ENCODE measurements around the gene CLTRN. TPM values are rescaled to one million over a fixed set of nuclear protein-coding genes. Genes with fewer than 3 reads are reported as not detected.

Gene CLTRN
- total RNA-seq, 3 donors from 2014 or later (not counting 1 experiment from before 2014, with no cell fraction given) = 0.28 TPM; not detected in 2

GRCh38 chrX:15606136-15606535 lies 58.5 kb downstream of the CLTRN start:
- WGBS (ENCODE audit: insufficient coverage) = 43% methylated on average over 1 of the region's 1 CpG

GRCh38 chrX:15605226-15605625 lies 59.4 kb downstream of the CLTRN start:
- peaks cover 3 to 60% of the 10 kb centered on the region in 2 donors for H3K27me3 Mint-ChIP-seq (ENCODE audit: low read depth in 2 of 2)
- DNase-seq (no peak), ATAC-seq (no peak)
- no peaks in the 10 kb centered on the region for H3K36me3 Mint-ChIP-seq
- no peaks in the 10 kb centered on the region for H3K4me1 Mint-ChIP-seq
- WGBS (ENCODE audit: insufficient coverage) = no CpG with 5 or more reads among the region's 1 CpG
- Histone ChIP-seq H3K9me3 (ENCODE audit: control insufficient read depth, insufficient read depth, low read length) (no peaks in the 10 kb centered on the region), H3K27ac (ENCODE audit: low read length) (no peak overlapping the region), H3K36me3 (ENCODE audit: control insufficient read depth, insufficient read depth, low read length) (no peaks in the 10 kb centered on the region), H3K4me3 (ENCODE audit: low read length) (no peak overlapping the region), H3K4me1 (ENCODE audit: control insufficient read depth, insufficient read depth, low read length) (no peaks in the 10 kb centered on the region), H3K27me3 (ENCODE audit: control insufficient read depth, insufficient read depth, low read length) (no peaks in the 10 kb centered on the region)
- no peaks in the 10 kb centered on the region for H3K9me3 Mint-ChIP-seq
- intact Hi-C loops (cut with micrococcal nuclease) = no loop called here
- no peak overlapping the region for H3K27ac Mint-ChIP-seq
- no peak overlapping the region for H3K4me3 Mint-ChIP-seq
- no peak for TF ChIP-seq CTCF (IDR thresholded peaks at IDR 0.05)

More at GRCh38 chrX:15606136-15606535, 58.5 kb downstream of the CLTRN start:
- Histone ChIP-seq H3K4me1 (ENCODE audit: control insufficient read depth, insufficient read depth, low read length) (no peaks in the 10 kb centered on the region), H3K27ac (ENCODE audit: low read length) (no peak overlapping the region), H3K4me3 (ENCODE audit: low read length) (no peak overlapping the region), H3K36me3 (ENCODE audit: control insufficient read depth, insufficient read depth, low read length) (no peaks in the 10 kb centered on the region), H3K9me3 (ENCODE audit: control insufficient read depth, insufficient read depth, low read length) (no peaks in the 10 kb centered on the region), H3K27me3 (ENCODE audit: control insufficient read depth, insufficient read depth, low read length) (no peaks in the 10 kb centered on the region)
- H3K36me3 Mint-ChIP-seq = no peaks in the 10 kb centered on the region
- no peak overlapping the region for H3K27ac Mint-ChIP-seq
- H3K4me3 Mint-ChIP-seq = no peak overlapping the region
- DNase-seq = no peak
- H3K9me3 Mint-ChIP-seq = no peaks in the 10 kb centered on the region
- H3K27me3 Mint-ChIP-seq (ENCODE audit: low read depth in 2 of 2) = peaks cover 3 to 53% of the 10 kb centered on the region in 2 donors
- H3K4me1 Mint-ChIP-seq = no peaks in the 10 kb centered on the region
- intact Hi-C loops (cut with micrococcal nuclease) = no loop called here
- ATAC-seq = no peak
- no peak for TF ChIP-seq CTCF (IDR thresholded peaks at IDR 0.05)

- H3K9me3 Mint-ChIP-seq = no peaks in the 10 kb centered on the region
- H3K27ac ChIP-seq (ENCODE audit: low read length) = no peak overlapping the region
- no peaks in the 10 kb centered on the region for H3K36me3 ChIP-seq (ENCODE audit: control insufficient read depth, insufficient read depth, low read length)
- no peaks in the 10 kb centered on the region for H3K4me1 ChIP-seq (ENCODE audit: control insufficient read depth, insufficient read depth, low read length)
- WGBS (ENCODE audit: insufficient coverage) = 84% methylated on average over 4 of the region's 5 CpGs
- DNase-seq (no peak), ATAC-seq (no peak)
- TF ChIP-seq CTCF (IDR thresholded peaks at IDR 0.05) = no peak
- no peak overlapping the region for H3K27ac Mint-ChIP-seq
- no peak overlapping the region for H3K4me3 Mint-ChIP-seq
- H3K36me3 Mint-ChIP-seq = no peaks in the 10 kb centered on the region
- H3K9me3 ChIP-seq (ENCODE audit: control insufficient read depth, insufficient read depth, low read length) = no peaks in the 10 kb centered on the region
- intact Hi-C loops (cut with micrococcal nuclease) = no loop called here
- H3K4me1 Mint-ChIP-seq = no peaks in the 10 kb centered on the region
- H3K27me3 ChIP-seq (ENCODE audit: control insufficient read depth, insufficient read depth, low read length) = no peaks in the 10 kb centered on the region
- H3K27me3 Mint-ChIP-seq (ENCODE audit: low read depth in 2 of 2) = peaks cover 0 to 54% of the 10 kb centered on the region in 2 donors
- H3K4me3 ChIP-seq (ENCODE audit: low read length) = no peak overlapping the region
Measured at GRCh38 chrX:15602761-15603160, 61.8 kb downstream of the CLTRN start.

GRCh38 chrX:15601932-15602331 lies 62.7 kb downstream of the CLTRN start:
- Mint-ChIP-seq H3K4me1 (no peaks in the 10 kb centered on the region), H3K27me3 (ENCODE audit: low read depth in 2 of 2) (peaks cover 0 to 54% of the 10 kb centered on the region in 2 donors), H3K27ac (no peak overlapping the region), H3K9me3 (no peaks in the 10 kb centered on the region), H3K36me3 (no peaks in the 10 kb centered on the region), H3K4me3 (no peak overlapping the region)
- DNase-seq (no peak), ATAC-seq (no peak)
- H3K4me1 ChIP-seq (ENCODE audit: control insufficient read depth, insufficient read depth, low read length) = no peaks in the 10 kb centered on the region
- 76% methylated on average over 2 of the region's 3 CpGs for WGBS (ENCODE audit: insufficient coverage)
- H3K36me3 ChIP-seq (ENCODE audit: control insufficient read depth, insufficient read depth, low read length) = no peaks in the 10 kb centered on the region
- H3K4me3 ChIP-seq (ENCODE audit: low read length) = no peak overlapping the region
- intact Hi-C loops (cut with micrococcal nuclease) = no loop called here
- H3K27me3 ChIP-seq (ENCODE audit: control insufficient read depth, insufficient read depth, low read length) = no peaks in the 10 kb centered on the region
- no peak for TF ChIP-seq CTCF (IDR thresholded peaks at IDR 0.05)
- no peaks in the 10 kb centered on the region for H3K9me3 ChIP-seq (ENCODE audit: control insufficient read depth, insufficient read depth, low read length)
- no peak overlapping the region for H3K27ac ChIP-seq (ENCODE audit: low read length)
